GM21381 (cell line): ENCODE results near the gene ZNF593OS.

Experiments used
- ATAC-seq: cut with Tn5 transposase; IDR thresholded peaks from one replicate; pipeline ENCODE4 v1.9.1; 2021; ENCODE audit warnings: mild to moderate bottlenecking, moderate library complexity; ENCODE audit not compliant: unreplicated experiment

The ZNF593OS gene

GRCh38 chr1:26160527-26161414 lies 10.9 kb downstream of the ZNF593OS start:
- ATAC-seq = no peak

- ATAC-seq = no peak
Measured at GRCh38 chr1:26159743-26160039, 11.9 kb downstream of the ZNF593OS start.

DNA sequence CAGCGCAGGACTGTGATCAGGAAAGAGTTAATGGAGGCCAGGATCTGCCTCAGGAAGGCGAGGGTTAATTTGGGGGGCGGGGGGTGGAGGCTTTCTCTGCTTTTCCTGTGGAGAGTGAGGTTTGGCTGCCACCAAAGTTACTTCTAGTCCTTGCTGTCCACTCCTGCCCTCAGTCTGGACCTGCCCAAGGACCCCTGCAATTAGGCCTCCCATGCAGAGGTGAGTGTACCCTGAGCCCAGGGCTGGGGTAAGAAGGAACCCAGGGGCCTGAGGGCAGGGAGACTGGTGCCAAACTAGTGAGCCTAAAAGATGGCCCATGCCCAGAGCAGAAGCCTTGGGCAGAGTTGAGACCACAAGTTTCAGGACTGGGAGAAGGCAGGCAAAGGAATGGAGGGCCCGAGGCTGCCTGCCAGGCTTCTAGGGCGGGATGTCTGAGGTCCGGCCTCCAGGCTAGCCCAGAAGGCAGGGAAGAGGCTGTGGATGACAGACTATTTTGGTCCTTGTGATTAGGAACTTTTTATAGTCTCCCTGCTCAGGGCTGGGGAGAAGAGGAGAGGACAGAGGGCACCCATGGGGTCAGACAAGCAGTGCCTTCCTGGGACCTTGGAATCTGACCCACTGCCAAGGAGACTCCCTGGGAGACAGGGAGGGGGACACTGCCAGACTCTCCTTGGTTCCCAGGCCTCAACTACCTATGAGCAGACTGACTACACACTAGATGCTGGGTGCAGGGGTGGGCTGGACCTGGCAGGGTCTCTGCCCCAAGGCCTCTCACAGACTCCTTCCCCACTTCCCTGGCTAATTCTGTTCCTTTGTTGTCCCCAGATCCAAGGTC lies 12.5 kb downstream of the ZNF593OS start, which contains the start of gene FAM110D:
TSS of gene FAM110D (plus strand) at position 172 of the 835 bp plus-strand sequence. CDS start 2,213 bp downstream, outside the sequence.
- no peak for ATAC-seq

- ATAC-seq = no peak
Measured at GRCh38 chr1:26158271-26158907, 13.2 kb downstream of the ZNF593OS start.

DNA sequence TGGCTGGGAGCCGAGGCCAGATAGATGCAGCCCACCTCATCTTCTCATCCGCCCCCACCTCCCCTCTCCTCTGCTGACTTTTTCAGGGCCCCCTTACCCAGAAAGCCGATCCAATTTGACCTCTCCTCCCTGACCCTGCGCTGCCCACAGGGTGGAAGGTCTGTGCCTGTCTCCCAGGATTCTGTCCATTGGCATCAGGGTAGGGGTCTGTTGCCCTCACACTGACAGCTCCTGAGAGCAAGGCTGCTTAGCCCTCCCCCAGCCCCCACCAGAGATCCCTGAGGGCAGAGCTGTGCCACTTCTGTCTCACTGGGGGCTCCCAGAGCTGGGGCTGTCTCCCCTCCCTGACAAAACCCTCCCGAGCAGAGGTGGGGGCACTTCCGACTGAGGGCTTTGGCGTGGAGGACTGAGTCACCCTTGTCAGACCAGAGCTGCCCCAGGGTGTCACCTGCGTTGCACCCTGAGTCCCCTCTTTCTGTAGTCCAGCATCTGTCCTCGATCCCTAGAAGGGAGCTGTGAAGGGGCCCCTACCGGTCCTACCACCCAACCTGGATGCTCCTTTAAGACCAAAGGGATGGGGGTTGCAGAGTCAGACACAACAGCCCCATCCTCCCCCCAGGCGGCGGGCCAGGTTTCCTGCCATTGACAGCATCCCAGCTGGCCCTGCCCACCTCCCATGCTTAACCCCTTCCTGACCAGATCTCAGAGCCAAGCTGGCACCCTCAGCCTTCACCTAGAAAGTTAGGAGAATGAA lies 15.2 kb downstream of the ZNF593OS start:
- ATAC-seq = no peak

- no peak for ATAC-seq
Measured at GRCh38 chr1:26155370-26156284, 16.0 kb downstream of the ZNF593OS start.

DNA sequence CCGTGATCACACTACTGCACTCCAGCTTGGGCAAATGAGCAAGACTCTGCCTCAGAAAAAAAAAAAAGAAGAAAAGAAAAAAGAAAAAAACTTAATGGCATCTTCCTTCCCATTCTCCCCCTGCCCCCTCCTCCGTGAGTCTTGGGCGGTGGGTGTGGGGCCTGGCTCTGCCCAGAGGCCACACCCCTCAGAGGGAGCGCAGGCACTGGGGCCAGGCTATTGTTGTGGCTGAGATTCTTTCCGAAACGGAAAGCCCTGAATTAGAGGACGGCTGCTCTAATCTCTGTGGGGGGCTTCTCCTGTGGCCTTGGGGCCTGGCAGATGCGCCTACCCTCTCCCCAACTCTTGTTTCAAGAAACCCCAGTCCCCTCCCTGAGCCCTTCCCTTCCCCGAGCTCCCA lies 16.9 kb downstream of the ZNF593OS start:
- ATAC-seq = no peak

DNA sequence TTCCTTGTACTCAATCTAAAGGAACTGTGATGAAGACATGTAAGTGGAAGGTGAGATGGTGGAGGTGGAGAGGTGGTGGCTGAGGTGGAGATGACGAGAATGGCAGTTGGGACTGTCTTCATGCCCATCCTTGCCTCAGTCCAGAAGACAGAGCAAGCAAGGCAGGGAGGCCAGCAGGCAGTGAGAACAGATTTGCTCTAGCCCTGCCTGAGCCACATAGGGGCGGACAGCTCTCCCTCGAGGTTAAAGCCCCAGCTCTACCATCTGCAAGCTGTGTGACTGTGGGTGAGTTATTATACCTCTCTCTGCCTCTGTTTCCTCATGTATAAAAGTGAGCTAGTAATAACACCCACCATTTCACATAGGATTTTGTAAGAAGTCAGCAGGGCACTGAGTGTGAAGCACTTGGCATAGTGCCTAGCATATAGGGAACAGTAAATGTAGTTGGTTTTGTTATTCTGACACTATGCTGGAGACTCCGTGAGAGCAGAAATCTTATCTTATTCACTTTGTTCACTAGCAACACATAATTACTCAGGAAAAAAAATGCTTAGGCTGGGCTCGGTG lies 17.6 kb downstream of the ZNF593OS start:
- ATAC-seq = no peak

GRCh38 chr1:26148887-26149286 lies 22.7 kb downstream of the ZNF593OS start:
- ATAC-seq = no peak

- ATAC-seq = no peak
Measured at GRCh38 chr1:26145960-26146294, 25.7 kb downstream of the ZNF593OS start.

DNA sequence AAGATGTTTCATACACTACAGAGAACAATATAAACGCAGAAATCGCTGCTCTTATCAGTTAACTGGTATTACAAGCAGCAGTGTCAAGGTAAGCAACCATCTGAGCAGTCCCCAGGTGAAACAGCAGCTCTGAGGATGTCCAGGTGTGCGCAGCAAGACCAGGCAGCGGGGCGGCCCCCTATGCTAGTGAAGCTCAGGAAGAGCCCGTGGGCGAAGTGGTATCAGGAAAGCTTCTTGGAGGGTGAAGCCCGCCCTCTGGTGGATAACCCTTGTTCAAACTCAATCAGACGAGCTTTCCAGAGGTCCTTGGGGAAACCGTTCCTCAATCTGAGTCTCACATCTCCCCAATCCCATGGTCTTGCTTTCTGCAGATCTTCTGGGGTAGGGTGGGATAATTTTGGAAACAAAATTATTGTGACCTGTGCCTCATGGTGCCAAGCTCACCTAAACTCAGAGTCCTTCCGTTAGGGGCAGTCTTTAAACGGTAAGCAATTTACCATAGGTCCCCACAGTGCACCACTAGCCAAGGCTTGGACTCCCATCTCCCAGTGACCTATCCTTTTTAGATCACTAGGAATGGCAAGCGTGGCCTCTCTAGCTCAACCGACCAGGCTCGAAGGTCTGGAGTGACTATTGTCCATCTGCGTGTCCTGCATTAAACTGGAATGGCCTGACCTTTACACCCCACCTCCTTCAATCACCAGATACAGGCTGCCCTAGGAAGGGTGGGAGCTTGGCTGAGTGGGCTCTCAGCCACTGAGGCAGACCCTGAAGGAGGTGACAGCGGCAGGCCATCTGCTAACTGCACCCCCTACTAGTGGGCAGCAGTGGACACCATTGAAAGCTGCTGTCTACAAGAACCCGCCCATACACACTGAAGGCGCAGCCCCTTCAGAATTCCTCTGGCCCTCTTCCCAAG lies 26.3 kb downstream of the ZNF593OS start:
- ATAC-seq = no peak

DNA sequence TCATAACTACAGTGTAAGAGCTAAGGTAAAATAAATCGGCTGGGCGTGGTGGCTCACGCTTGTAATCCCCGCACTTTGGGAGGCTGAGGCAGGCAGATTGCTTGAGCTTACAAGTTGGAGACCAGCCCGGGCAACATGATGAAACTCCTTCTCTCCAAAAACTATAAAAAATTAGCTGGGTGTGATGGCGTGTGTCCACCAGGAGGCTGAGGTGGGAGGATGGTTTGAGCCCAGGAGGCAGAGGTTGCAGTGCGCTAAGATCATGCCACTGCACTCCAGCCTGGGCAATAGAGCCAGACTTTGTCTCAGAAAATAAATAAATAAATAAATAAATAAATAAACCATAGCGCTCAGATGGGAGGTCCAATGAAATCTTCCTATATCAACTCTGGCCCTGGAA lies 29.5 kb downstream of the ZNF593OS start:
- ATAC-seq = no peak

- no peak for ATAC-seq
Measured at GRCh38 chr1:26138974-26139558, 32.6 kb downstream of the ZNF593OS start.

GRCh38 chr1:26134466-26134865 lies 37.2 kb downstream of the ZNF593OS start:
- ATAC-seq = no peak

- no peak for ATAC-seq
Measured at GRCh38 chr1:26132834-26133167, 38.8 kb downstream of the ZNF593OS start.

DNA sequence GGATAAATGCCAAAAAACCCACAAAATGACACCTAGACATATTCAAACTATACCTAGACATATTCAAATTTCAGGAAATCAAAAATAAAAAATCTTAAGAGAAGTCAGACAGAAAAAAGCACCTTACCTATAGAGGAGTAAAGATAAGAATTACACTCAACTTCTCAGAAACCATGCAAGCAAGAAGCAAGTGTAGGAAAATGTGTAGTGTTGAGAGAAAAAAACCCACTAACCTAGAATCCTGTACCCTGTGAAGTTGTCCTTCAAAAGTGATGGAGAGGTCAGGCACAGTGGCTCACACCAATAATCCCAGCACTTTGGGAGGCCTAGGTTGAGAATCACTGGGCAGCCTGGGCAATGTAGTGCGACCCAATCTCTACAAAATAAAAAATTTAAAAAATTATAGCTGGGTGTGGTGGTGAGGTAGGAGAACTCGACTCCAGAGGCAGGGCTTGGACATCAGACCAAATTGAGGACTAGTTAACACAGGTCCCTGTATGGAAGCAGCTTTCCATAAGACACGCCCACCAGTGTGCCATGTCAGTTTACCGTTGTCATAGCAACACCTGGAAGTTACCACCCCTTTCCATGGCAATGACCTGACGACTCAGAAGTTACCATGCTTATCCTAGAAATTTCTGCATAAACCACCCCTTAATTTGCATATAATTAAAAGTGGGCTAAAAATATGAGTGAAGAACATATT lies 39.4 kb downstream of the ZNF593OS start:
- no peak for ATAC-seq

GRCh38 chr1:26130695-26131094 lies 40.9 kb downstream of the ZNF593OS start:
- no peak for ATAC-seq

DNA sequence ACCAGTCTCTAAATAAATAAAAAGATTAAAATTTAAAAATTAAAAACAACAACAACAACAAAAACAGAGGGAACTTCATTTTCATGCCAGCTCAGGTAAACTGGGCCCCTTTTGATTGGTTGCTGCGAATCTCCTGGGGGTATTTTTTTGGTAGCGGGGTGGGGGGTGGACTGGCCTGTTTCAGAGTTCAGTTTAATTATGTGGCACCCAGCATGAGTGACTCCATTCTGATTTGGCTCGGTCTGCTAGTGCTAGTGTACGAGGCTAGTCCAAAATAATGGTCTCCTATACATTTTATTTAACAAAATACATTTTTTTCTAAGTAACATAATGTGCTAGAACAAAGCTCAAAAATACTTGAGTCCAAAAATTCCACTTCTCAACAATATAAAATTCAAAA lies 41.9 kb downstream of the ZNF593OS start:
- ATAC-seq = no peak
